ENCODE results near the gene CYB5R4. TPM values are rescaled to one million over a fixed set of nuclear protein-coding genes. Genes with fewer than 3 reads are reported as not detected.

CYB5R4 gene
- total RNA-seq, 1 donor from 2014 or later, result 13.0 TPM

- Mint-ChIP-seq H3K36me3 (ENCODE audit: low read depth, unreplicated experiment) (peaks cover 14% of the 10 kb centered on the region), H3K27ac (ENCODE audit: unreplicated experiment) (no peak overlapping the region), H3K27me3 (ENCODE audit: unreplicated experiment) (peaks cover 1% of the 10 kb centered on the region), H3K9me3 (ENCODE audit: unreplicated experiment) (no peaks in the 10 kb centered on the region), H3K4me1 (ENCODE audit: unreplicated experiment) (peaks cover 11% of the 10 kb centered on the region), H3K4me3 (ENCODE audit: unreplicated experiment) (no peak overlapping the region)
- TF ChIP-seq CTCF (IDR thresholded peaks at IDR 0.05; ENCODE audit: unreplicated experiment), result no peak
- no peak for DNase-seq (ENCODE audit: low spot score)
These were observed 94.9 kb downstream of the CYB5R4 start for GRCh38 chr6:83954371-83954770.

GRCh38 chr6:83958241-83958685, 98.8 kb downstream of the CYB5R4 start:
- no peak for DNase-seq (ENCODE audit: low spot score)
- no peak for TF ChIP-seq CTCF (IDR thresholded peaks at IDR 0.05; ENCODE audit: unreplicated experiment)
- Mint-ChIP-seq H3K4me1 (ENCODE audit: unreplicated experiment) (peaks cover 7% of the 10 kb centered on the region), H3K9me3 (ENCODE audit: unreplicated experiment) (no peaks in the 10 kb centered on the region), H3K27me3 (ENCODE audit: unreplicated experiment) (no peaks in the 10 kb centered on the region), H3K4me3 (ENCODE audit: unreplicated experiment) (no peak overlapping the region), H3K27ac (ENCODE audit: unreplicated experiment) (no peak overlapping the region), H3K36me3 (ENCODE audit: low read depth, unreplicated experiment) (peaks cover 25% of the 10 kb centered on the region)

- no peak overlapping the region for H3K27ac Mint-ChIP-seq (ENCODE audit: unreplicated experiment)
- peaks cover 40% of the 10 kb centered on the region for H3K36me3 Mint-ChIP-seq (ENCODE audit: low read depth, unreplicated experiment)
- no peaks in the 10 kb centered on the region for H3K4me1 Mint-ChIP-seq (ENCODE audit: unreplicated experiment)
These were observed 101.2 kb downstream of the CYB5R4 start for GRCh38 chr6:83960664-83961063.

GRCh38 chr6:83962582-83962981, 103.1 kb downstream of the CYB5R4 start:
- no peaks in the 10 kb centered on the region for H3K27me3 Mint-ChIP-seq (ENCODE audit: unreplicated experiment)
- H3K4me1 Mint-ChIP-seq (ENCODE audit: unreplicated experiment), result no peaks in the 10 kb centered on the region
- no peak for DNase-seq (ENCODE audit: low spot score)
- H3K36me3 Mint-ChIP-seq (ENCODE audit: low read depth, unreplicated experiment), result peaks cover 42% of the 10 kb centered on the region
- no peak for TF ChIP-seq CTCF (IDR thresholded peaks at IDR 0.05; ENCODE audit: unreplicated experiment)
- no peak overlapping the region for H3K27ac Mint-ChIP-seq (ENCODE audit: unreplicated experiment)
- H3K9me3 Mint-ChIP-seq (ENCODE audit: unreplicated experiment), result peaks cover 8% of the 10 kb centered on the region
- H3K4me3 Mint-ChIP-seq (ENCODE audit: unreplicated experiment), result no peak overlapping the region

More at GRCh38 chr6:83960664-83961063, 101.2 kb downstream of the CYB5R4 start:
- peaks cover 5% of the 10 kb centered on the region for H3K9me3 Mint-ChIP-seq (ENCODE audit: unreplicated experiment)
- H3K4me3 Mint-ChIP-seq (ENCODE audit: unreplicated experiment), result no peak overlapping the region
- no peak for DNase-seq (ENCODE audit: low spot score)
- H3K27me3 Mint-ChIP-seq (ENCODE audit: unreplicated experiment), result no peaks in the 10 kb centered on the region
- no peak for TF ChIP-seq CTCF (IDR thresholded peaks at IDR 0.05; ENCODE audit: unreplicated experiment)

GRCh38 chr6:83966539-83966938, 107.0 kb downstream of the CYB5R4 start:
- TF ChIP-seq CTCF (IDR thresholded peaks at IDR 0.05; ENCODE audit: unreplicated experiment), result no peak
- Mint-ChIP-seq H3K27me3 (ENCODE audit: unreplicated experiment) (no peaks in the 10 kb centered on the region), H3K4me1 (ENCODE audit: unreplicated experiment) (no peaks in the 10 kb centered on the region), H3K9me3 (ENCODE audit: unreplicated experiment) (peaks cover 8% of the 10 kb centered on the region), H3K4me3 (ENCODE audit: unreplicated experiment) (no peak overlapping the region), H3K36me3 (ENCODE audit: low read depth, unreplicated experiment) (peaks cover 36% of the 10 kb centered on the region), H3K27ac (ENCODE audit: unreplicated experiment) (no peak overlapping the region)
- no peak for DNase-seq (ENCODE audit: low spot score)
